ENCODE data around the gene GNG4.

The GNG4 gene

DNA sequence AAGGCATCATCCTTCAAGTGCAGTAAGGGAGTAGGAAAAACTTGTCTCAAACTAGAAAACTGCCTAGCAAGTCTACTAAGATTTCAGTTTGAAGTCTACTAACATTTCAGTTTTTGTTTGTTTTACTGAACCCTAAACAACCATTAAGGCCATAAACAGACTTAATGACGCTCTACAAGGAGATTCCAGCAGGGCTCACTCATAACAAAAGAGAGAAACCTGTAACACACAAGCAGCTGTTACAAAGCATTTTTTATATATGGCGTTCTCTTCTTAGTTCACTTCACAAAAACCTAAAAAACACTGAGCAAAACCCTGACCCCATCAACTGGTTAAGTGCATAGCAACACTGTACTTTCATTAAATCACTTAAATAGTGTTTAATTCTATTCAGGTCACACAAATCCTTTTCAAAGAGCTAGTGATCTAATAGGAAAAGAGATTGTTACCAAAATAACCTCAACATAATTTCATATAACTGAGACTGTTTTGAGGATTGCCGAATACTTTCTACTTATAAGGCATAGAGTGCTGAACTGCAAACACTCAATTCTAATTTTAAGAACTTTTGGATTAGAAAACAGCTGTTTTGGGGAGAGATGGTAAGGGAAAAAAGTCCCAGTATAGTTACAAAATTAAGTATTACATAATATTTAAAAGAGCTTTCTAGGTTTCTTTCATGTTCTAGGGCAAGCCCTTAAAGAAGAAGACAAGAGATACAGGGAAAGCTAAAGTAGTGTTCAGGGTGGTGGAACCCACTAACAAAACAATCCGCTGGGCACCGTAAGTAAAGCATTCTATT is 146.8 kb downstream of the GNG4 start:
- ATAC-seq = no peak
- TF ChIP-seq ESRRG (CRISPR knock-in tag; IDR thresholded peaks at IDR 0.05) (no peak), TOX (CRISPR knock-in tag; IDR thresholded peaks at IDR 0.05; ENCODE audit: borderline replicate concordance) (no peak), ZFP3 (CRISPR knock-in tag; IDR thresholded peaks at IDR 0.05) (no peak), ARNTL (CRISPR knock-in tag; IDR thresholded peaks at IDR 0.05; ENCODE audit: borderline replicate concordance, low read depth) (no peak), ZC3H10 (CRISPR knock-in tag; IDR thresholded peaks at IDR 0.05) (no peak), GLIS3 (CRISPR knock-in tag; IDR thresholded peaks at IDR 0.05) (no peak), BACH2 (CRISPR knock-in tag; IDR thresholded peaks at IDR 0.05; ENCODE audit: borderline replicate concordance) (no peak), ZFP30 (CRISPR knock-in tag; IDR thresholded peaks at IDR 0.05) (no peak), SNAI2 (CRISPR knock-in tag; IDR thresholded peaks at IDR 0.05) (no peak), TCF4 (CRISPR knock-in tag; IDR thresholded peaks at IDR 0.05; ENCODE audit: borderline replicate concordance) (no peak), ZNF70 (CRISPR knock-in tag; IDR thresholded peaks at IDR 0.05) (no peak), ZNF8 (CRISPR knock-in tag; IDR thresholded peaks at IDR 0.05) (no peak), RARB (CRISPR knock-in tag; IDR thresholded peaks at IDR 0.05) (no peak), CSDC2 (CRISPR knock-in tag; IDR thresholded peaks at IDR 0.05) (no peak), ZNF565 (CRISPR knock-in tag; conservative IDR thresholded peaks at IDR 0.05; ENCODE audit: low read depth) (no peak), PPARA (CRISPR knock-in tag; IDR thresholded peaks at IDR 0.05; ENCODE audit: borderline replicate concordance) (no peak)
- TF ChIP-seq, protein P1, sequence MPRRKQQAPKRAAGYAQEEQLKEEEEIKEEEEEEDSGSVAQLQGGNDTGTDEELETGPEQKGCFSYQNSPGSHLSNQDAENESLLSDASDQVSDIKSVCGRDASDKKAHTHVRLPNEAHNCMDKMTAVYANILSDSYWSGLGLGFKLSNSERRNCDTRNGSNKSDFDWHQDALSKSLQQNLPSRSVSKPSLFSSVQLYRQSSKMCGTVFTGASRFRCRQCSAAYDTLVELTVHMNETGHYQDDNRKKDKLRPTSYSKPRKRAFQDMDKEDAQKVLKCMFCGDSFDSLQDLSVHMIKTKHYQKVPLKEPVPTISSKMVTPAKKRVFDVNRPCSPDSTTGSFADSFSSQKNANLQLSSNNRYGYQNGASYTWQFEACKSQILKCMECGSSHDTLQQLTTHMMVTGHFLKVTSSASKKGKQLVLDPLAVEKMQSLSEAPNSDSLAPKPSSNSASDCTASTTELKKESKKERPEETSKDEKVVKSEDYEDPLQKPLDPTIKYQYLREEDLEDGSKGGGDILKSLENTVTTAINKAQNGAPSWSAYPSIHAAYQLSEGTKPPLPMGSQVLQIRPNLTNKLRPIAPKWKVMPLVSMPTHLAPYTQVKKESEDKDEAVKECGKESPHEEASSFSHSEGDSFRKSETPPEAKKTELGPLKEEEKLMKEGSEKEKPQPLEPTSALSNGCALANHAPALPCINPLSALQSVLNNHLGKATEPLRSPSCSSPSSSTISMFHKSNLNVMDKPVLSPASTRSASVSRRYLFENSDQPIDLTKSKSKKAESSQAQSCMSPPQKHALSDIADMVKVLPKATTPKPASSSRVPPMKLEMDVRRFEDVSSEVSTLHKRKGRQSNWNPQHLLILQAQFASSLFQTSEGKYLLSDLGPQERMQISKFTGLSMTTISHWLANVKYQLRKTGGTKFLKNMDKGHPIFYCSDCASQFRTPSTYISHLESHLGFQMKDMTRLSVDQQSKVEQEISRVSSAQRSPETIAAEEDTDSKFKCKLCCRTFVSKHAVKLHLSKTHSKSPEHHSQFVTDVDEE (CRISPR knock-in tag; IDR thresholded peaks at IDR 0.05) = no peak
- TF ChIP-seq, protein P2, sequence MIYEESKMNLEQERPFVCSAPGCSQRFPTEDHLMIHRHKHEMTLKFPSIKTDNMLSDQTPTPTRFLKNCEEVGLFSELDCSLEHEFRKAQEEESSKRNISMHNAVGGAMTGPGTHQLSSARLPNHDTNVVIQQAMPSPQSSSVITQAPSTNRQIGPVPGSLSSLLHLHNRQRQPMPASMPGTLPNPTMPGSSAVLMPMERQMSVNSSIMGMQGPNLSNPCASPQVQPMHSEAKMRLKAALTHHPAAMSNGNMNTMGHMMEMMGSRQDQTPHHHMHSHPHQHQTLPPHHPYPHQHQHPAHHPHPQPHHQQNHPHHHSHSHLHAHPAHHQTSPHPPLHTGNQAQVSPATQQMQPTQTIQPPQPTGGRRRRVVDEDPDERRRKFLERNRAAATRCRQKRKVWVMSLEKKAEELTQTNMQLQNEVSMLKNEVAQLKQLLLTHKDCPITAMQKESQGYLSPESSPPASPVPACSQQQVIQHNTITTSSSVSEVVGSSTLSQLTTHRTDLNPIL (CRISPR knock-in tag; IDR thresholded peaks at IDR 0.05; ENCODE audit: low read depth) = no peak
- TF ChIP-seq, protein P3, sequence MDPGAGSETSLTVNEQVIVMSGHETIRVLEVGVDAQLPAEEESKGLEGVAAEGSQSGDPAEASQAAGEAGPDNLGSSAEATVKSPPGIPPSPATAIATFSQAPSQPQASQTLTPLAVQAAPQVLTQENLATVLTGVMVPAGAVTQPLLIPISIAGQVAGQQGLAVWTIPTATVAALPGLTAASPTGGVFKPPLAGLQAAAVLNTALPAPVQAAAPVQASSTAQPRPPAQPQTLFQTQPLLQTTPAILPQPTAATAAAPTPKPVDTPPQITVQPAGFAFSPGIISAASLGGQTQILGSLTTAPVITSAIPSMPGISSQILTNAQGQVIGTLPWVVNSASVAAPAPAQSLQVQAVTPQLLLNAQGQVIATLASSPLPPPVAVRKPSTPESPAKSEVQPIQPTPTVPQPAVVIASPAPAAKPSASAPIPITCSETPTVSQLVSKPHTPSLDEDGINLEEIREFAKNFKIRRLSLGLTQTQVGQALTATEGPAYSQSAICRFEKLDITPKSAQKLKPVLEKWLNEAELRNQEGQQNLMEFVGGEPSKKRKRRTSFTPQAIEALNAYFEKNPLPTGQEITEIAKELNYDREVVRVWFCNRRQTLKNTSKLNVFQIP (CRISPR knock-in tag; IDR thresholded peaks at IDR 0.05; ENCODE audit: borderline replicate concordance, low read depth) = no peak

DNA sequence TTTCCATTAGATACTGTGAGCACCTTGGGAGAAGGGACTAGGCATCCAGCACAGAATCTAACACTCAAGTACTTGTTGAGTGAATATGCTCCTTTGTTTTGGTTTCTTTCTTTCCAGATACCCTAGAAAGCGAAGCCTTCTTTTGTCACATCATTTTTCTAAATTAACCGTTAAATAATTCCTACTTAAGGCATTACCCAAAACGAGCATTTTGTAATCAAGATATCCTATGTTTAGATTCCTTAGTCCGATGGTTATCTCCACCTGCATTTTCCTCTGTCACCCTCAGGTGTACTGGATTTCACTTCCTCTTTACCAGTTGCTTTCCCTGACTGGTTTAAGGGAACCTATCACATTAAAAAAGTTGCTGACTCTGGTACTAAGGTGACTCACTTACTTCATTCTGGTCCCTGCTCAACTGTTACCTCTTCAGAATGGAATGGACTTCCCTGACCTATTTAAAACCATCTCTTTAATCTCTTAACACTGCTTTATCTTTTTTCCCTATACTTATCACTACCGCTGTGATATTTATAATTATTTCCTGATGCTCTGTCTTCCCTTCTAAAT is 148.5 kb downstream of the GNG4 start:
- TF ChIP-seq ARNTL (CRISPR knock-in tag; IDR thresholded peaks at IDR 0.05; ENCODE audit: borderline replicate concordance, low read depth) = no peak
- TF ChIP-seq, protein P2 (CRISPR knock-in tag; IDR thresholded peaks at IDR 0.05; ENCODE audit: low read depth) = no peak
- TF ChIP-seq CSDC2 (CRISPR knock-in tag; IDR thresholded peaks at IDR 0.05) = no peak
- TF ChIP-seq SNAI2 (CRISPR knock-in tag; IDR thresholded peaks at IDR 0.05) = no peak
- TF ChIP-seq ISL1 (CRISPR knock-in tag; IDR thresholded peaks at IDR 0.05) = no peak
- TF ChIP-seq, protein P3 (CRISPR knock-in tag; IDR thresholded peaks at IDR 0.05; ENCODE audit: borderline replicate concordance, low read depth) = no peak
- ATAC-seq = no peak
